WTC11 (cell line): ENCODE measurements around the gene ZNF592. TPM values are rescaled to one million over a fixed set of nuclear protein-coding genes. Genes with fewer than 3 reads are reported as not detected.
A peak's percentile ranks its signal among the peaks of the same experiment; 100 is the strongest.

Experiments used
- ATAC-seq: fragments of 200-7000 bp; cut with Tn5 transposase; 2 replicates; pipeline ENCODE4 v1.10.0; 2021; ENCODE audit warnings: mild to moderate bottlenecking, moderate library complexity
- CTCF ChIA-PET: fragments of 300-600 bp; sonication (Branson Sonifier 250); formaldehyde crosslinking; loops from one replicate; lab custom pipeline; 2021; ENCODE audit warnings: antibody characterized with exemption; lab: Charles Lee
- POLR2A ChIA-PET: fragments of 350-600 bp; sonication (Branson Sonifier 250); formaldehyde crosslinking; loops from one replicate; lab custom pipeline; 2021; ENCODE audit warnings: antibody characterized with exemption; lab: Charles Lee
- DNase-seq: peaks from one replicate; pipeline ENCODE4 v3.0.0; 2021; ENCODE audit warnings: low spot score
- H3K27ac Mint-ChIP-seq: 2 replicates; pipeline ENCODE4 v1.8.0; 2021; ENCODE audit warnings: mixed read lengths
- H3K27me3 Mint-ChIP-seq: 2 replicates; pipeline ENCODE4 v1.8.0; 2021; ENCODE audit warnings: low read depth, mild to moderate bottlenecking, moderate library complexity, mixed read lengths
- H3K36me3 Mint-ChIP-seq: 2 replicates; pipeline ENCODE4 v1.8.0; 2021; ENCODE audit warnings: mixed read lengths
- H3K4me1 Mint-ChIP-seq: 2 replicates; pipeline ENCODE4 v1.8.0; 2022; ENCODE audit warnings: mixed read lengths
- H3K4me3 Mint-ChIP-seq: 2 replicates; pipeline ENCODE4 v1.8.0; 2021; ENCODE audit warnings: mild to moderate bottlenecking, moderate library complexity, mixed read lengths
- H3K9me3 Mint-ChIP-seq: 2 replicates; pipeline ENCODE4 v1.8.0; 2021; ENCODE audit warnings: mixed read lengths
- FOXK1 ChIP-seq: sonication (generic); formaldehyde crosslinking; IDR thresholded peaks from 2 replicates; pipeline ENCODE4 v1.8.0; 2022; ENCODE audit warnings: mild to moderate bottlenecking, moderate library complexity, missing genetic modification reagents
- HMGA2 ChIP-seq: fragments of 250-450 bp; sonication (Bioruptor Pico); IDR thresholded peaks from 2 replicates; pipeline ENCODE4 v1.4.0; 2021; ENCODE audit warnings: mild to moderate bottlenecking, moderate library complexity
- IRF2 ChIP-seq: sonication (generic); formaldehyde crosslinking; IDR thresholded peaks from 2 replicates; pipeline ENCODE4 v1.8.0; 2022; ENCODE audit warnings: low read depth, missing genetic modification reagents, borderline replicate concordance
- NR1H2 ChIP-seq: sonication (generic); formaldehyde crosslinking; IDR thresholded peaks from 2 replicates; pipeline ENCODE4 v1.9.0; 2021; ENCODE audit warnings: mild to moderate bottlenecking, moderate library complexity, missing genetic modification reagents
- NR2C2 ChIP-seq: sonication (generic); formaldehyde crosslinking; IDR thresholded peaks from 2 replicates; pipeline ENCODE4 v1.8.0; 2022; ENCODE audit warnings: mild to moderate bottlenecking, missing genetic modification reagents
- PRRX2 ChIP-seq: fragments of 250-450 bp; sonication (Bioruptor Pico); IDR thresholded peaks from 2 replicates; pipeline ENCODE4 v1.8.0; 2021; ENCODE audit warnings: mild to moderate bottlenecking
- RORB ChIP-seq: fragments of 250-450 bp; sonication (Bioruptor Pico); IDR thresholded peaks from 2 replicates; pipeline ENCODE4 v1.9.0; 2021; ENCODE audit warnings: mild to moderate bottlenecking
- ZNF263 ChIP-seq: sonication (generic); formaldehyde crosslinking; IDR thresholded peaks from 2 replicates; pipeline ENCODE4 v1.8.1; 2022; ENCODE audit warnings: low read depth, mild to moderate bottlenecking, moderate library complexity, missing genetic modification reagents
- ZNF317 ChIP-seq: sonication (generic); formaldehyde crosslinking; IDR thresholded peaks from 2 replicates; pipeline ENCODE4 v1.8.1; 2023; ENCODE audit warnings: low read depth, mild to moderate bottlenecking, moderate library complexity, missing genetic modification reagents, borderline replicate concordance
- total RNA-seq: library from RNA; stranded (reverse); gene quantifications from 3 replicates; pipeline ENCODE4 v1.2.3, GENCODE V29; 2021
- TF ChIP-seq, protein P1 (sequence below): sonication (generic); formaldehyde crosslinking; IDR thresholded peaks from 2 replicates; pipeline ENCODE4 v1.8.1; 2022; ENCODE audit warnings: mild to moderate bottlenecking, missing genetic modification reagents, moderate library complexity, borderline replicate concordance
- TF ChIP-seq, protein P2 (sequence below): sonication (generic); formaldehyde crosslinking; IDR thresholded peaks from 2 replicates; pipeline ENCODE4 v1.8.1; 2023; ENCODE audit warnings: mild to moderate bottlenecking, moderate library complexity, missing genetic modification reagents
- TF ChIP-seq, protein P3 (sequence below): sonication (generic); formaldehyde crosslinking; IDR thresholded peaks from 2 replicates; pipeline ENCODE4 v1.8.1; 2022; ENCODE audit warnings: missing genetic modification reagents, borderline replicate concordance
- TF ChIP-seq, protein P4 (sequence below): fragments of 250-450 bp; sonication (Bioruptor Pico); IDR thresholded peaks from 2 replicates; pipeline ENCODE4 v1.9.0; 2021; ENCODE audit warnings: mild to moderate bottlenecking, borderline replicate concordance
- TF ChIP-seq, protein P5 (sequence below): fragments of 250-450 bp; sonication (Bioruptor Pico); IDR thresholded peaks from 2 replicates; pipeline ENCODE4 v1.9.0; 2021; ENCODE audit warnings: moderate library complexity, mild to moderate bottlenecking, inconsistent platforms, borderline replicate concordance
- TF ChIP-seq, protein P6 (sequence below): sonication (generic); formaldehyde crosslinking; IDR thresholded peaks from 2 replicates; pipeline ENCODE4 v1.8.1; 2023; ENCODE audit warnings: mild to moderate bottlenecking, missing genetic modification reagents
- TF ChIP-seq, protein P7 (sequence below): fragments of 200-600 bp; IDR thresholded peaks from 2 replicates; pipeline ENCODE4 v1.8.0; 2022; ENCODE audit warnings: antibody characterized with exemption
- TF ChIP-seq, protein P8 (sequence below): sonication (generic); formaldehyde crosslinking; IDR thresholded peaks from 2 replicates; pipeline ENCODE4 v1.8.0; 2022; ENCODE audit warnings: mild to moderate bottlenecking, missing genetic modification reagents

ZNF592 gene
- total RNA-seq, 1 experiment from 2014 or later = 28.0 TPM

DNA sequence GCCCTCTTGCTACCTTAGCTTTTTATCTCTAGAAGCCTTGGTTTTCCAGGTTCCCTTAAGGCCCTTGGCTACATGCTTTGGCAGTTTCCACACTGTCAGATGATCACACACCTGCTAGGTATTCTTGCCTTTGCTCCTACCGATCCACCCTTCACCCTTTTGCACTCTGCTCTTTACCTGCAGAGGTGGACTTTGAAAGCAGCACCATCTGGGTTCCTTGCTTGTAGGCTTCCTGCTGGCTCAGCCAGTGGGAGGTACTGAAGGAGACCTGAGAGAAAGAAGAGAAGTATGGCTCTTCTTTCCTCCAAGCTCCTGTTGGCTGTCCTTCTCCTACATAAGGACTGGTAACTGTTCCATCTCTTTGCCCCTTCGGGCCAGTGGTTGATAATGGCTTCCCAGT lies 7.3 kb upstream of the ZNF592 start:
- no peak overlapping the region for H3K4me3 Mint-ChIP-seq
- H3K9me3 Mint-ChIP-seq = no peaks in the 10 kb centered on the region
- peaks cover 14% of the 10 kb centered on the region for H3K4me1 Mint-ChIP-seq
- no peaks in the 10 kb centered on the region for H3K36me3 Mint-ChIP-seq
- H3K27ac Mint-ChIP-seq = peak overlapping the region; percentile 54; the same call in 1 of the 2 replicates
- no peak for DNase-seq
- TF ChIP-seq PRRX2 (CRISPR knock-in tag) (no peak), ZNF317 (CRISPR knock-in tag) (no peak), NR1H2 (no peak), FOXK1 (CRISPR knock-in tag) (no peak), ZNF263 (CRISPR knock-in tag) (no peak)
- TF ChIP-seq, protein P1, sequence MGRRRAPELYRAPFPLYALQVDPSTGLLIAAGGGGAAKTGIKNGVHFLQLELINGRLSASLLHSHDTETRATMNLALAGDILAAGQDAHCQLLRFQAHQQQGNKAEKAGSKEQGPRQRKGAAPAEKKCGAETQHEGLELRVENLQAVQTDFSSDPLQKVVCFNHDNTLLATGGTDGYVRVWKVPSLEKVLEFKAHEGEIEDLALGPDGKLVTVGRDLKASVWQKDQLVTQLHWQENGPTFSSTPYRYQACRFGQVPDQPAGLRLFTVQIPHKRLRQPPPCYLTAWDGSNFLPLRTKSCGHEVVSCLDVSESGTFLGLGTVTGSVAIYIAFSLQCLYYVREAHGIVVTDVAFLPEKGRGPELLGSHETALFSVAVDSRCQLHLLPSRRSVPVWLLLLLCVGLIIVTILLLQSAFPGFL (CRISPR knock-in tag) = no peak
- TF ChIP-seq, protein P2, sequence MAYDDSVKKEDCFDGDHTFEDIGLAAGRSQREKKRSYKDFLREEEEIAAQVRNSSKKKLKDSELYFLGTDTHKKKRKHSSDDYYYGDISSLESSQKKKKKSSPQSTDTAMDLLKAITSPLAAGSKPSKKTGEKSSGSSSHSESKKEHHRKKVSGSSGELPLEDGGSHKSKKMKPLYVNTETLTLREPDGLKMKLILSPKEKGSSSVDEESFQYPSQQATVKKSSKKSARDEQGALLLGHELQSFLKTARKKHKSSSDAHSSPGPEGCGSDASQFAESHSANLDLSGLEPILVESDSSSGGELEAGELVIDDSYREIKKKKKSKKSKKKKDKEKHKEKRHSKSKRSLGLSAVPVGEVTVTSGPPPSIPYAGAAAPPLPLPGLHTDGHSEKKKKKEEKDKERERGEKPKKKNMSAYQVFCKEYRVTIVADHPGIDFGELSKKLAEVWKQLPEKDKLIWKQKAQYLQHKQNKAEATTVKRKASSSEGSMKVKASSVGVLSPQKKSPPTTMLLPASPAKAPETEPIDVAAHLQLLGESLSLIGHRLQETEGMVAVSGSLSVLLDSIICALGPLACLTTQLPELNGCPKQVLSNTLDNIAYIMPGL (CRISPR knock-in tag) = no peak
- TF ChIP-seq, protein P3, sequence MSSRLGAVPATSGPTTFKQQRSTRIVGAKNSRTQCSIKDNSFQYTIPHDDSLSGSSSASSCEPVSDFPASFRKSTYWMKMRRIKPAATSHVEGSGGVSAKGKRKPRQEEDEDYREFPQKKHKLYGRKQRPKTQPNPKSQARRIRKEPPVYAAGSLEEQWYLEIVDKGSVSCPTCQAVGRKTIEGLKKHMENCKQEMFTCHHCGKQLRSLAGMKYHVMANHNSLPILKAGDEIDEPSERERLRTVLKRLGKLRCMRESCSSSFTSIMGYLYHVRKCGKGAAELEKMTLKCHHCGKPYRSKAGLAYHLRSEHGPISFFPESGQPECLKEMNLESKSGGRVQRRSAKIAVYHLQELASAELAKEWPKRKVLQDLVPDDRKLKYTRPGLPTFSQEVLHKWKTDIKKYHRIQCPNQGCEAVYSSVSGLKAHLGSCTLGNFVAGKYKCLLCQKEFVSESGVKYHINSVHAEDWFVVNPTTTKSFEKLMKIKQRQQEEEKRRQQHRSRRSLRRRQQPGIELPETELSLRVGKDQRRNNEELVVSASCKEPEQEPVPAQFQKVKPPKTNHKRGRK (CRISPR knock-in tag) = no peak
- TF ChIP-seq, protein P4, sequence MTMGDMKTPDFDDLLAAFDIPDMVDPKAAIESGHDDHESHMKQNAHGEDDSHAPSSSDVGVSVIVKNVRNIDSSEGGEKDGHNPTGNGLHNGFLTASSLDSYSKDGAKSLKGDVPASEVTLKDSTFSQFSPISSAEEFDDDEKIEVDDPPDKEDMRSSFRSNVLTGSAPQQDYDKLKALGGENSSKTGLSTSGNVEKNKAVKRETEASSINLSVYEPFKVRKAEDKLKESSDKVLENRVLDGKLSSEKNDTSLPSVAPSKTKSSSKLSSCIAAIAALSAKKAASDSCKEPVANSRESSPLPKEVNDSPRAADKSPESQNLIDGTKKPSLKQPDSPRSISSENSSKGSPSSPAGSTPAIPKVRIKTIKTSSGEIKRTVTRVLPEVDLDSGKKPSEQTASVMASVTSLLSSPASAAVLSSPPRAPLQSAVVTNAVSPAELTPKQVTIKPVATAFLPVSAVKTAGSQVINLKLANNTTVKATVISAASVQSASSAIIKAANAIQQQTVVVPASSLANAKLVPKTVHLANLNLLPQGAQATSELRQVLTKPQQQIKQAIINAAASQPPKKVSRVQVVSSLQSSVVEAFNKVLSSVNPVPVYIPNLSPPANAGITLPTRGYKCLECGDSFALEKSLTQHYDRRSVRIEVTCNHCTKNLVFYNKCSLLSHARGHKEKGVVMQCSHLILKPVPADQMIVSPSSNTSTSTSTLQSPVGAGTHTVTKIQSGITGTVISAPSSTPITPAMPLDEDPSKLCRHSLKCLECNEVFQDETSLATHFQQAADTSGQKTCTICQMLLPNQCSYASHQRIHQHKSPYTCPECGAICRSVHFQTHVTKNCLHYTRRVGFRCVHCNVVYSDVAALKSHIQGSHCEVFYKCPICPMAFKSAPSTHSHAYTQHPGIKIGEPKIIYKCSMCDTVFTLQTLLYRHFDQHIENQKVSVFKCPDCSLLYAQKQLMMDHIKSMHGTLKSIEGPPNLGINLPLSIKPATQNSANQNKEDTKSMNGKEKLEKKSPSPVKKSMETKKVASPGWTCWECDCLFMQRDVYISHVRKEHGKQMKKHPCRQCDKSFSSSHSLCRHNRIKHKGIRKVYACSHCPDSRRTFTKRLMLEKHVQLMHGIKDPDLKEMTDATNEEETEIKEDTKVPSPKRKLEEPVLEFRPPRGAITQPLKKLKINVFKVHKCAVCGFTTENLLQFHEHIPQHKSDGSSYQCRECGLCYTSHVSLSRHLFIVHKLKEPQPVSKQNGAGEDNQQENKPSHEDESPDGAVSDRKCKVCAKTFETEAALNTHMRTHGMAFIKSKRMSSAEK = no peak
- TF ChIP-seq, protein P5, sequence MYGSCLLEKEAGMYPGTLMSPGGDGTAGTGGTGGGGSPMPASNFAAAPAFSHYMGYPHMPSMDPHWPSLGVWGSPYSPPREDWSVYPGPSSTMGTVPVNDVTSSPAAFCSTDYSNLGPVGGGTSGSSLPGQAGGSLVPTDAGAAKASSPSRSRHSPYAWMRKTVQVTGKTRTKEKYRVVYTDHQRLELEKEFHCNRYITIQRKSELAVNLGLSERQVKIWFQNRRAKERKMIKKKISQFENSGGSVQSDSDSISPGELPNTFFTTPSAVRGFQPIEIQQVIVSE = no peak
- TF ChIP-seq, all 79 proteins: peak for 0
- ChIA-PET POLR2A (no interaction called here), CTCF (interaction anchor here (2.0 kb wide), 1 partner anchor 24 kb away, joined by 4 read pairs; no protein-coding TSS in a partner anchor)
- no peaks in the 10 kb centered on the region for H3K27me3 Mint-ChIP-seq
- ATAC-seq = no peak

DNA sequence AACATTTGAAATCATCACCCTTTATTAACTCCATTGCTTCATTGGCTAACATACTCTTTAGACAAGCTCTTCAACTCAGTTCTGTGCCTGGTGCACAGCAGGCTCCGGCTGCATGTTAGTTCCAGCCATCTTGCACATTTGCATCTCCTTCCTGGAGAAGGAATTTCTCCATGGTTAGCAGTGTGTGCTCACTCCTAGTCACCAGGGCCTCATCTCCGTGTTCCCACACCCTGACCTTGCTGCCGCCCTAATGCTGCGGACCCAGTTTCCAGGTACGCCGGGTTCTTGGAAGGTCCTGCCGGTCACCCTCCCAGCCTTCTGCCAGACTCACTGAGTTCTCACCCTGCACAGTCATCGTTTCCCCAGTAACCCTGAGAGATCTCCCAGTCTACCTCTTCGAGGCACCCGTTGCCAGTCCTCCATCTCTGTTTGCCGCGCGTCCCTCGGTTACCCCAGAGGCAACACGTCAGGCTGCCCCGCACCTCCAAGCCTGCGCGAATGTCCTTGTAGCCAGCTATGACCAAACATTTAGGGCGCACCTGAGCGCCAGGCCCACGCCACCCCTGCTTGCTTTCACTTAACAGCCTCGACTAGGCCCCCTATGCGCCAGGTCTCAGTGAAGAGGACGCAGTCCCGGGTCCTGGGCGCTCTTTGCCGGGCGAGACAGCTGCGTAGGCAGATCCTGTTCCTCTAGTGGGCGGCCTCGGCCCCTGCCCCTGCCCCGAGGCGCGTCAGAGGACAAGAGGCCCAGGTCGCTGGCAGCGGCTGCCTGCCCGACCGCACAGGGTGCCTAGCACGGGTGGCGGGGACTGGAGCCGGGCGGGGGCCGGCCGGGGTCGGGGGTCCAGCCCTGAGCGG lies 747 bp upstream of the ZNF592 start:
- H3K36me3 Mint-ChIP-seq = no peaks in the 10 kb centered on the region
- POLR2A ChIA-PET = interaction anchor here (0.6 to 2.1 kb wide), 7 partner anchors 10 to 62 kb away, joined by 3 to 18 read pairs (median 4); partner anchors contain the start of gene SEC11A
- peak overlapping the region; percentile 99 for H3K27ac Mint-ChIP-seq
- no peaks in the 10 kb centered on the region for H3K27me3 Mint-ChIP-seq
- peak overlapping the region; percentile 90 for H3K4me3 Mint-ChIP-seq
- CTCF ChIA-PET = interaction anchor here (0.6 to 1.6 kb wide), 5 partner anchors 12 to 187 kb away, joined by 3 to 9 read pairs (median 3); partner anchors contain the start of gene SEC11A
- H3K9me3 Mint-ChIP-seq = no peaks in the 10 kb centered on the region
- H3K4me1 Mint-ChIP-seq = peaks cover 39% of the 10 kb centered on the region
- ATAC-seq (peak; percentile 65), DNase-seq (peak; percentile 74)
- TF ChIP-seq, protein P6, sequence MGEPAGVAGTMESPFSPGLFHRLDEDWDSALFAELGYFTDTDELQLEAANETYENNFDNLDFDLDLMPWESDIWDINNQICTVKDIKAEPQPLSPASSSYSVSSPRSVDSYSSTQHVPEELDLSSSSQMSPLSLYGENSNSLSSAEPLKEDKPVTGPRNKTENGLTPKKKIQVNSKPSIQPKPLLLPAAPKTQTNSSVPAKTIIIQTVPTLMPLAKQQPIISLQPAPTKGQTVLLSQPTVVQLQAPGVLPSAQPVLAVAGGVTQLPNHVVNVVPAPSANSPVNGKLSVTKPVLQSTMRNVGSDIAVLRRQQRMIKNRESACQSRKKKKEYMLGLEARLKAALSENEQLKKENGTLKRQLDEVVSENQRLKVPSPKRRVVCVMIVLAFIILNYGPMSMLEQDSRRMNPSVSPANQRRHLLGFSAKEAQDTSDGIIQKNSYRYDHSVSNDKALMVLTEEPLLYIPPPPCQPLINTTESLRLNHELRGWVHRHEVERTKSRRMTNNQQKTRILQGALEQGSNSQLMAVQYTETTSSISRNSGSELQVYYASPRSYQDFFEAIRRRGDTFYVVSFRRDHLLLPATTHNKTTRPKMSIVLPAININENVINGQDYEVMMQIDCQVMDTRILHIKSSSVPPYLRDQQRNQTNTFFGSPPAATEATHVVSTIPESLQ (CRISPR knock-in tag) = no peak
- TF ChIP-seq, protein P7, sequence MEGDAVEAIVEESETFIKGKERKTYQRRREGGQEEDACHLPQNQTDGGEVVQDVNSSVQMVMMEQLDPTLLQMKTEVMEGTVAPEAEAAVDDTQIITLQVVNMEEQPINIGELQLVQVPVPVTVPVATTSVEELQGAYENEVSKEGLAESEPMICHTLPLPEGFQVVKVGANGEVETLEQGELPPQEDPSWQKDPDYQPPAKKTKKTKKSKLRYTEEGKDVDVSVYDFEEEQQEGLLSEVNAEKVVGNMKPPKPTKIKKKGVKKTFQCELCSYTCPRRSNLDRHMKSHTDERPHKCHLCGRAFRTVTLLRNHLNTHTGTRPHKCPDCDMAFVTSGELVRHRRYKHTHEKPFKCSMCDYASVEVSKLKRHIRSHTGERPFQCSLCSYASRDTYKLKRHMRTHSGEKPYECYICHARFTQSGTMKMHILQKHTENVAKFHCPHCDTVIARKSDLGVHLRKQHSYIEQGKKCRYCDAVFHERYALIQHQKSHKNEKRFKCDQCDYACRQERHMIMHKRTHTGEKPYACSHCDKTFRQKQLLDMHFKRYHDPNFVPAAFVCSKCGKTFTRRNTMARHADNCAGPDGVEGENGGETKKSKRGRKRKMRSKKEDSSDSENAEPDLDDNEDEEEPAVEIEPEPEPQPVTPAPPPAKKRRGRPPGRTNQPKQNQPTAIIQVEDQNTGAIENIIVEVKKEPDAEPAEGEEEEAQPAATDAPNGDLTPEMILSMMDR = no peak
- TF ChIP-seq IRF2 (CRISPR knock-in tag) = no peak
- TF ChIP-seq RORB (CRISPR knock-in tag) = no peak
- no peak for TF ChIP-seq HMGA2 (CRISPR knock-in tag)
- TF ChIP-seq, protein P8, sequence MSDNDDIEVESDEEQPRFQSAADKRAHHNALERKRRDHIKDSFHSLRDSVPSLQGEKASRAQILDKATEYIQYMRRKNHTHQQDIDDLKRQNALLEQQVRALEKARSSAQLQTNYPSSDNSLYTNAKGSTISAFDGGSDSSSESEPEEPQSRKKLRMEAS (CRISPR knock-in tag) = peak; percentile 41; the same call in 1 of the 2 replicates
- TF ChIP-seq NR2C2 = no peak
